GM12878 (cell line): ENCODE results near the gene RNF40.

Experiments
- CHD4 ChIP-seq: fragments of 200-600 bp; sonication (generic); IDR thresholded peaks from 2 replicates; pipeline ENCODE4 v1.6.1; 2016; ENCODE audit warnings: mild to moderate bottlenecking
- CREM ChIP-seq: IDR thresholded peaks from 2 replicates; pipeline ENCODE4 v1.6.1; 2014; ENCODE audit warnings: antibody characterized with exemption, low read depth
- MEF2A ChIP-seq: IDR thresholded peaks from 2 replicates; pipeline ENCODE4 v1.6.1; 2011; ENCODE audit warnings: low read depth, mild to moderate bottlenecking, low read length, moderate library complexity; ENCODE audit not compliant: insufficient read depth
- MYC ChIP-seq: IDR thresholded peaks from 2 replicates; pipeline ENCODE4 v1.6.1; 2011; ENCODE audit warnings: mild to moderate bottlenecking, low read length, moderate library complexity, inconsistent platforms; ENCODE audit not compliant: insufficient read depth, insufficient replicate concordance, insufficient read length, severe bottlenecking
- NFYB ChIP-seq: IDR thresholded peaks from 2 replicates; pipeline ENCODE4 v1.6.1; 2011; ENCODE audit warnings: low read depth, mild to moderate bottlenecking, low read length, improper control_type of control experiment, moderate library complexity; ENCODE audit not compliant: insufficient read depth
- POLR2A ChIP-seq: IDR thresholded peaks from 2 replicates; pipeline ENCODE4 v1.6.1; 2011; ENCODE audit warnings: low read depth, mild to moderate bottlenecking, low read length
- POLR2AphosphoS5 ChIP-seq: IDR thresholded peaks from 2 replicates; pipeline ENCODE4 v1.6.1; 2011; ENCODE audit warnings: mild to moderate bottlenecking, low read length, inconsistent platforms
- TAF1 ChIP-seq: IDR thresholded peaks from 2 replicates; pipeline ENCODE4 v1.6.1; 2011; ENCODE audit warnings: mild to moderate bottlenecking, low read depth, low read length, borderline replicate concordance
- ZZZ3 ChIP-seq: IDR thresholded peaks from 2 replicates; pipeline ENCODE4 v1.6.1; 2011; ENCODE audit warnings: low read depth; ENCODE audit not compliant: control insufficient read depth, insufficient read length
- TF ChIP-seq, protein P1 (sequence below), 3 experiments: IDR thresholded peaks in 2 of 3; conservative IDR thresholded peaks in 1 of 3; 2 replicates each; pipeline ENCODE4 v1.5.1; 2011; ENCODE audit warnings: low read depth in 3 of 3, low read length in 3 of 3, mild to moderate bottlenecking in 3 of 3, control low read depth in 2 of 3, moderate library complexity in 2 of 3, inconsistent platforms in 1 of 3, mixed read lengths in 1 of 3; ENCODE audit not compliant: control insufficient read depth in 2 of 3, insufficient read depth in 1 of 3; ENCODE audit errors: extremely low read depth in 1 of 3
- TF ChIP-seq, protein P2 (sequence below): IDR thresholded peaks from 2 replicates; pipeline ENCODE4 v1.6.1; 2011; ENCODE audit warnings: low read depth, low read length, improper control_type of control experiment, borderline replicate concordance

DNA sequence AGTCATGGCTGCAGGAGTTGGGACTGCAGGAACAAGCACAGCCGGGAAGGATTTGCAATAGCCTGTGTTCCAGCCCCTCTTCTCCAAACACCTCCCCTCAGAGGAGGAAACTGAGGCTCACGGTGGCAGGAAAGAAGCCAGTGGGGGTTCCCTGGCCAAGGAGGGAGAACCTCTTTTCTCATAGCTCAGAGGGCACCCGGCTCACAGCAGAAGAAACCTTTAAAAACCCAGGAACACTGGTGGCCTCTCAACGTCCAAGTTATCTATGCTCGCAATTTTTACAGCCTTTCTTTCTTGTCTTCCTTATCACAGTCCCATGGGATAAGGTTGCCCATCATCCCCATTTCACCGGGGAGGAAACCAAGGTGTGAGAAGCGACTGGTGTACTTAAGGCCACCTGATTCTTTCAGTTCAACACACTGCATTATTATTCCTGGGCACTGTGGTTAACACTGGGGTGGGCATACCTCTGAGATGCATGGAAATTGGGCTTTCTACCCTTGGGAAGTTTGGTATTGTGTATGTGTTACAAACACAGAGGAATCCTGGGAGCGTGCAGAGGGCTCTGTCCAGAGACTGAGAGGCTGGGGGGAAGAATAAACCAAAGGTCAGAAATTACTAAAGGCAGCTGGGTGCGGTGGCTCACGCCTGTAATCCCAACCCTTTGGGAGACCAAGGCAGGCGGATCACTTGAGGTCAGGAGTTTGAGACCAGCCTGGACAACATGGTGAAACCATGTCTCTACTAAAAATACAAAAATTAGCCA is 25.7 kb downstream of the RNF40 start:
- TF ChIP-seq POLR2AphosphoS5 (no peak), CHD4 (no peak), ZZZ3 (no peak), TAF1 (no peak), POLR2A (no peak), NFYB (no peak), MYC (no peak), CREM (no peak), MEF2A (no peak)
- TF ChIP-seq, protein P1, sequence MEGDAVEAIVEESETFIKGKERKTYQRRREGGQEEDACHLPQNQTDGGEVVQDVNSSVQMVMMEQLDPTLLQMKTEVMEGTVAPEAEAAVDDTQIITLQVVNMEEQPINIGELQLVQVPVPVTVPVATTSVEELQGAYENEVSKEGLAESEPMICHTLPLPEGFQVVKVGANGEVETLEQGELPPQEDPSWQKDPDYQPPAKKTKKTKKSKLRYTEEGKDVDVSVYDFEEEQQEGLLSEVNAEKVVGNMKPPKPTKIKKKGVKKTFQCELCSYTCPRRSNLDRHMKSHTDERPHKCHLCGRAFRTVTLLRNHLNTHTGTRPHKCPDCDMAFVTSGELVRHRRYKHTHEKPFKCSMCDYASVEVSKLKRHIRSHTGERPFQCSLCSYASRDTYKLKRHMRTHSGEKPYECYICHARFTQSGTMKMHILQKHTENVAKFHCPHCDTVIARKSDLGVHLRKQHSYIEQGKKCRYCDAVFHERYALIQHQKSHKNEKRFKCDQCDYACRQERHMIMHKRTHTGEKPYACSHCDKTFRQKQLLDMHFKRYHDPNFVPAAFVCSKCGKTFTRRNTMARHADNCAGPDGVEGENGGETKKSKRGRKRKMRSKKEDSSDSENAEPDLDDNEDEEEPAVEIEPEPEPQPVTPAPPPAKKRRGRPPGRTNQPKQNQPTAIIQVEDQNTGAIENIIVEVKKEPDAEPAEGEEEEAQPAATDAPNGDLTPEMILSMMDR (IDR thresholded peaks at IDR 0.05 in 2 of 3, conservative IDR thresholded peaks at IDR 0.05 in 1 of 3; ENCODE audit: control insufficient read depth in 2 of 3, extremely low read depth in 1 of 3, insufficient read depth in 1 of 3, low read depth in 3 of 3, low read length in 3 of 3) = no peak
- TF ChIP-seq, protein P2, sequence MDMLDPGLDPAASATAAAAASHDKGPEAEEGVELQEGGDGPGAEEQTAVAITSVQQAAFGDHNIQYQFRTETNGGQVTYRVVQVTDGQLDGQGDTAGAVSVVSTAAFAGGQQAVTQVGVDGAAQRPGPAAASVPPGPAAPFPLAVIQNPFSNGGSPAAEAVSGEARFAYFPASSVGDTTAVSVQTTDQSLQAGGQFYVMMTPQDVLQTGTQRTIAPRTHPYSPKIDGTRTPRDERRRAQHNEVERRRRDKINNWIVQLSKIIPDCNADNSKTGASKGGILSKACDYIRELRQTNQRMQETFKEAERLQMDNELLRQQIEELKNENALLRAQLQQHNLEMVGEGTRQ = no peak
